ENCODE results near the gene KIF5C. TPM values are rescaled to one million over a fixed set of nuclear protein-coding genes. Genes with fewer than 3 reads are reported as not detected.

Gene KIF5C
- total and polyA plus RNA-seq, 8 donors, result under 0.01 to 14.7 (median 2.4) TPM

- H3K36me3 ChIP-seq, result no peaks in the 10 kb centered on the region
- no peaks in the 10 kb centered on the region for H3K4me1 ChIP-seq
- TF ChIP-seq POLR2A (IDR thresholded peaks at IDR 0.05) (no peak), POLR2AphosphoS5 (IDR thresholded peaks at IDR 0.05) (no peak), EP300 (IDR thresholded peaks at IDR 0.05) (no peak), CTCF (IDR thresholded peaks at IDR 0.05) (no peak)
- H3K9me3 ChIP-seq, result no peaks in the 10 kb centered on the region
- no peak overlapping the region for H3K27ac ChIP-seq
- no peak overlapping the region for H3K4me3 ChIP-seq
- H3K27me3 ChIP-seq, result no peaks in the 10 kb centered on the region
- DNase-seq, result no peak
- intact Hi-C loops (cut with DNase I; ENCODE audit: low total_unique reads), result no loop called here
- 79 to 88% (median 87%) methylated on average over 5 of the region's 5 CpGs for WGBS, 5 donors
These were observed 77.6 kb downstream of the KIF5C start for GRCh38 chr2:148952621-148953020.

- H3K4me3 ChIP-seq, result no peak overlapping the region
- no peaks in the 10 kb centered on the region for H3K36me3 ChIP-seq
- no peak overlapping the region for H3K27ac ChIP-seq
- H3K9me3 ChIP-seq, result no peaks in the 10 kb centered on the region
- no peak for TF ChIP-seq EP300 (IDR thresholded peaks at IDR 0.05)
- no peak for TF ChIP-seq POLR2A (IDR thresholded peaks at IDR 0.05)
- TF ChIP-seq CTCF (IDR thresholded peaks at IDR 0.05), result no peak
- no peak for TF ChIP-seq POLR2AphosphoS5 (IDR thresholded peaks at IDR 0.05)
- no peak for DNase-seq
- H3K27me3 ChIP-seq, result no peaks in the 10 kb centered on the region
- no peaks in the 10 kb centered on the region for H3K4me1 ChIP-seq
- intact Hi-C loops (cut with DNase I; ENCODE audit: low total_unique reads), result no loop called here
- WGBS, 5 donors, result 90 to 94% (median 92%) methylated on average over 6 of the region's 6 CpGs
These were observed 78.4 kb downstream of the KIF5C start for GRCh38 chr2:148953426-148953825.

- Histone ChIP-seq H3K9me3 (no peaks in the 10 kb centered on the region), H3K36me3 (no peaks in the 10 kb centered on the region), H3K27ac (no peak overlapping the region), H3K4me3 (no peak overlapping the region), H3K27me3 (no peaks in the 10 kb centered on the region), H3K4me1 (no peaks in the 10 kb centered on the region)
- no peak for TF ChIP-seq POLR2AphosphoS5 (IDR thresholded peaks at IDR 0.05)
- 51 to 86% (median 76%) methylated on average over 3 of the region's 3 CpGs for WGBS, 5 donors
- no peak for DNase-seq
- intact Hi-C loops (cut with DNase I; ENCODE audit: low total_unique reads), result no loop called here
These were observed 79.5 kb downstream of the KIF5C start for GRCh38 chr2:148954536-148954935.

- no peak overlapping the region for H3K4me3 ChIP-seq
- no peaks in the 10 kb centered on the region for H3K9me3 ChIP-seq
- no peak for TF ChIP-seq POLR2AphosphoS5 (IDR thresholded peaks at IDR 0.05)
- no peak for TF ChIP-seq POLR2A (IDR thresholded peaks at IDR 0.05)
- no peak for TF ChIP-seq CTCF (IDR thresholded peaks at IDR 0.05)
- TF ChIP-seq EP300 (IDR thresholded peaks at IDR 0.05), result no peak
- DNase-seq, result no peak
- no peaks in the 10 kb centered on the region for H3K27me3 ChIP-seq
- H3K4me1 ChIP-seq, result no peaks in the 10 kb centered on the region
- intact Hi-C loops (cut with DNase I; ENCODE audit: low total_unique reads), result no loop called here
- H3K27ac ChIP-seq, result no peak overlapping the region
- 51 to 69% (median 63%) methylated on average over 5 of the region's 5 CpGs for WGBS, 5 donors
- H3K36me3 ChIP-seq, result no peaks in the 10 kb centered on the region
These were observed 80.8 kb downstream of the KIF5C start for GRCh38 chr2:148955798-148956197.

GRCh38 chr2:148957023-148957422 is 82.0 kb downstream of the KIF5C start:
- WGBS, 5 donors, result 72 to 86% (median 82%) methylated on average over 4 of the region's 4 CpGs
- Histone ChIP-seq H3K27me3 (no peaks in the 10 kb centered on the region), H3K9me3 (no peaks in the 10 kb centered on the region), H3K4me3 (no peak overlapping the region), H3K4me1 (no peaks in the 10 kb centered on the region), H3K27ac (no peak overlapping the region), H3K36me3 (no peaks in the 10 kb centered on the region)
- intact Hi-C loops (cut with DNase I; ENCODE audit: low total_unique reads), result no loop called here
- TF ChIP-seq EP300 (IDR thresholded peaks at IDR 0.05) (no peak), POLR2A (IDR thresholded peaks at IDR 0.05) (no peak), POLR2AphosphoS5 (IDR thresholded peaks at IDR 0.05) (no peak), CTCF (IDR thresholded peaks at IDR 0.05) (no peak)
- DNase-seq, result no peak

Measured in stomach (tissue), 9 donors.